ENCODE data around the gene TMA7B.

Gene TMA7B

GRCh38 chr22:39959640-39960447 lies at the start of gene TMA7B:
Gene TMA7B, plus strand, starts transcription at chr22:39960397. Its CDS starts 3,978 bp downstream, at chr22:39964375.
- DNase-seq (ENCODE audit: low read depth in 4 of 4, low spot score in 1 of 4), result no peak

GRCh38 chr22:39910876-39911613 lies 49.2 kb upstream of the TMA7B start:
- DNase-seq (ENCODE audit: low read depth in 4 of 4, low spot score in 1 of 4), result no peak

DNA sequence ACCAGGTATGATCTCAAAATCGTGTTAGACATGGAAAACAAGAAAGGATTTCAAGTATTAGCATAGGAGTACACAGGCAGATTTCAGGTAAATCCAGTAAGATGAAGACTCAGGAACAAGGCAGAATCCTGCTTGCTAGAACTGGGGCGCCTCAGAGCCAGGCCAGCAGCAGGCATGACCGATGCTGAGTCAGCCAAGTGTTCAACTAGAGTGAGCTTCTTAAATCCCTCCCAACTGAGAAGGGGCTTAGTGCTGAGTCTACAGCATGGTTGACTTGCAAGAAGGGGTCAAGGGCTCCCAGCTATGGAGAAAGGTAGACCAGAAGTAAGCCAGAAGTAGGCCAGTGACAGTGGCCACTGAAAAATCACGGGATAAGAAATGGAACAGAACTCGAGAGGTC lies 46.9 kb upstream of the TMA7B start:
- no peak for DNase-seq (ENCODE audit: low read depth in 4 of 4, low spot score in 1 of 4)

GRCh38 chr22:39913886-39914285 lies 46.3 kb upstream of the TMA7B start:
- DNase-seq (ENCODE audit: low read depth in 4 of 4, low spot score in 1 of 4), result no peak

GRCh38 chr22:39914584-39914983 lies 45.6 kb upstream of the TMA7B start:
- DNase-seq (ENCODE audit: low read depth in 4 of 4, low spot score in 1 of 4), result no peak

DNA sequence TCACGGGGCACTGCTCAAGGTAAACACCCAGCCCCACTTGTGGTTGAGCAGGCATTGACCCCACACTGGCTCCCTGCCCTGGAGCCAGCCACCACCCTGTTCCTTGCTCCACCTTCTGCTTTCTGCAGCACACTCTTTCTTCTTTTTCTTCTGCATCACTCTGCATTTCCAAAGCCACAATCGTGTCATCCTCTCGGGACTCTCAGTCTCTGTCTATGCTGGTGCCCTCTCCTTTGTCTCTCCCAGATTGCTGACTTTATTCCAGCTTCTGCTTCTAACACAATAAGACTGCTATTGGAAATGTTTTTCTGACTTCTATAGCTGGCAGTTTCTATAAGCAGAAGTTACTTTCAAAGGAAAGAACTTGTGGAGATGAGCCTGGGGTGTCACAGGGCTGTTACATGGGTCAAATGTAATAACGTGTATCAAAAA lies 44.9 kb upstream of the TMA7B start:
- no peak for DNase-seq (ENCODE audit: low read depth in 4 of 4, low spot score in 1 of 4)

DNA sequence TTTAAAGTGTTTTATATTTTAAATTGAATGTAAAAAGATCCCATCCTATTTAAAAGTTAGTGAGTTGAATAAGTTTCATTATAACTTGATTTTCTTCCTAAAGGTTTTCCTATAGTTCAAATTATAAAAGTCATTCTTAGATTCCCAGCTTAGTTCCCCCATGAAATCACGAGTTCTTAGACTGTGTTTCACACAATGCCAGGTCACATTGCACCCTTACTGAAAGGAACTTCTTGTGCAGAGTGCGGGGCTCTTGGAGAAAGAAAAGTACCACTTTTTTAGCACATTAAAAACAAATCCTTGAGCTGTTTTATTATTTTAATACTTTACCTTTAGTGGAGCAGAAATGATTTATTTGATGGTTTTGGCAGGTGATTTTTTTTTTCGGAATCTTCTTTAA lies 43.7 kb upstream of the TMA7B start:
- DNase-seq (ENCODE audit: low read depth in 4 of 4, low spot score in 1 of 4), result no peak

- no peak for DNase-seq (ENCODE audit: low read depth in 4 of 4, low spot score in 1 of 4)
These were observed 43.0 kb upstream of the TMA7B start for GRCh38 chr22:39917197-39917643.

- no peak for DNase-seq (ENCODE audit: low read depth in 4 of 4, low spot score in 1 of 4)
These were observed 42.3 kb upstream of the TMA7B start for GRCh38 chr22:39917776-39918495.

DNA sequence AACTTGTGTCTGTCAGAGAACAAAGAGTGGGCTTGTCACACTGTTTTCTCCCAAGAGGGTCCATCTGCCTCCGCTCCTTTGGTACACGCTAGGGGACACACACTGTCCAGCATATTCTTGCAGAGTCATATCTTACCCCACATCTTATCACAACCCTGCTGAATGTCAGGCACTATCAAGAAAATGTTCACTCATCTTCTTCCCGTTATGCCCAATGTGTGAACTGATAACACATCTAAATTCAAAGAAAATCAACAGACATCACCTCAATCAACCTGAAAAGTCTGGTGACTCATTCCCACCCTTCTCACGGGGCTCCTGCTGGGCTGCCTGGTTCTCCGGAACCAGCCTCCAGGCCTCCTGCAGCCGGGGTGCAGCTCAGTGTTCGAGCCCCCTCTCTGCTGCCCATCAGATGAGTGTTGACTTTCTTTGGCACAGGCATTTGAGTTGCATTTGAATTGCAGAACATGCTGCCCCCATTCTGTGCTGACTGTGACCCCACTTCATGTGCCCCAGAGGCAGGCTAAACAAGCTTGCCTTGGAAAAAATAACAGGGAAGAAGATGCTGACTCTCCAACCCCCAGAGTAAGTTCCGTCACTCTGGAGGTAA lies 40.0 kb upstream of the TMA7B start:
- DNase-seq (ENCODE audit: low read depth in 4 of 4, low spot score in 1 of 4), result peak in 2 of 4 experiments; percentile 53 to 59

DNA sequence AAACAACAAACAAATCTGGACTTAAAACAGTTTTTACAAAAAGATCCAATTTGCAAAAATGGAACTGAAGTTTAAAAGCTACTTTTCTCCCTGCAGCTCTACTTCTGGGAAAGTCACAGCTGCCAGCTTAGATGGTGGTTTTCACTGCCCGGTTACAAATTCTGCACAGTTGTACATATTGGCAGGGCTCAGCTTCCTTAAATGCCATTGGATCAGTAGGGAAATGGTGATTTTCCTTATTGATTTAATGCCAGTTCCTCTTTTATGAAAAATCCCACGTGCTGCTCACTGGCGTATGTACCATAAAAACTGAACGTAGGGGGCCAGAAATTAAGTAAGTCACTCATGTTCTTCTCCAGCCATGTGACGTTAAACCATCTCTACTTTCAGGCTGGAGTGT lies 36.5 kb upstream of the TMA7B start:
- no peak for DNase-seq (ENCODE audit: low read depth in 4 of 4, low spot score in 1 of 4)

DNA sequence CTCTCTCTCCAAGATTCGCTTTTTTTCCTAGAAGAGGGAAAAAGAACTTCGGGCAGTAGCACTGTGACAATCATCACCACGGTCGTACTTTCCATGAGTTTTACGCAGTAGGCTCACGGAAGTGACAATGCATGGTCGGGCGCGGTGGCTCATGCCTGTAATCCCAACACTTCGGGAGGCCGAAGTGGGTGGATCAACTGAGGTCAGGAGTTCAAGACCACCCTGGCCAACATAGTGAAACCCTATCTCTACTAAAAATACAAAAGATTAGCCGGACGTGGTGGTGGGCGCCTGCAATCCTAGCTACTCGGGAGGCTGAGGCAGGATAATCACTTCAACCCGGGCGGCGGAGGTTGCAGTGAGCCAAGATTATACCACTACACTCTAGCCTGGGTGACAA lies 35.9 kb upstream of the TMA7B start:
- DNase-seq (ENCODE audit: low read depth in 4 of 4, low spot score in 1 of 4), result no peak

GRCh38 chr22:39925273-39925672 lies 34.9 kb upstream of the TMA7B start:
- DNase-seq (ENCODE audit: low read depth in 4 of 4, low spot score in 1 of 4), result no peak

DNA sequence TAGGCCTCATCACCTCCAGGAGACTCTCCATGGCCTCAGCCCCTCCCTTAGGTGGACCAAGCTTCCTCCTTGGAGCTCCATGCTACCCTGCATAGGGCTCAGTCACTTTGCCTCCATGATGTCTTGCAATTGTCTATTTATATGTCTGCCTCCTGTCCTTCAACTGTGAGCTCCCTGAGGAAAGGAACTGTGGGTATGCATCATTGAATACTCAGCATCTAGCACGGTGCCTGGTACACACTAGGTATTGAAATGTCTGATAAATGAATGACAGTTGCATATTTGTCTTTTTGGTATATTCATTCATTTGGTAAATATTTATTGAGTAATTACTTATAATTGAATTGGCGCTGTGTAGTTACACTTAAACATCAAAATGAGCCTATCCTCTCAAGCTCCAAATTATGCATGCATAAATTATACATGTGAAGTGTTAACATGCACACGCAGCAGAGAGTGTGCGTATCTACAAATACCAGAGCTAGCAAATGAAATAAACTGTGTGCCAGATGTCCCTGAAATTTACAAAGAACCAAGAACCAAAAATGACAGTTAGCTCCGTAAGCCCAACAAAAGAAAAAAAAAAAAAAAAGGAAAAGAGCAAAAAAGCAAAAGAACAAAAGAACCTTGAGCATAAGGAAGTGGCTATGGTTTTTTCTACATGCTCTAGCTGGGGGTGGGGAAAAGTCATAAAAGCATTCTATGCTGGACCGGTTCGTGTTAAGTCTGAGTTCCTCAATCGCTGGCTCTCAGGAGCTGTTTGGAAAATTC lies 34.1 kb upstream of the TMA7B start:
- no peak for DNase-seq (ENCODE audit: low read depth in 4 of 4, low spot score in 1 of 4)

DNA sequence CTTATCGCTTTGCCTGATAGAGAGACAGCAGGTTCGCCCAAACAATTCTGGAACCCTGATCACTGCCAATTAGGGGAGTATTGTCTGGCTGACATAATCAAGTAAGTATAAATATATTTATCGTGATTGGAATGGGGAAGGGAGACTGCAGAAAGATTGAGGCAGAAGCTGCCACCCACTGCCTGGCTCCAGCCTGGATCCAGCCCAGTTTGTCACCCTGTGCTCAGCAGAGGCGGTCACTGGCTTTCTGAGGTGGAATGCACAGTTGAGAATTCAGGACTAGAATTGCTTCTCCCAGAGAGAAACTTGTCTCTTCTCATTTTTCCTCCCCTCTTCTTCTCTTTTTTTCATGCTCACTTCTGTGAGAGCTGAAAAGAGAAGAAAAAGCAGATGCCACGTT lies 33.4 kb upstream of the TMA7B start:
- no peak for DNase-seq (ENCODE audit: low read depth in 4 of 4, low spot score in 1 of 4)

DNA sequence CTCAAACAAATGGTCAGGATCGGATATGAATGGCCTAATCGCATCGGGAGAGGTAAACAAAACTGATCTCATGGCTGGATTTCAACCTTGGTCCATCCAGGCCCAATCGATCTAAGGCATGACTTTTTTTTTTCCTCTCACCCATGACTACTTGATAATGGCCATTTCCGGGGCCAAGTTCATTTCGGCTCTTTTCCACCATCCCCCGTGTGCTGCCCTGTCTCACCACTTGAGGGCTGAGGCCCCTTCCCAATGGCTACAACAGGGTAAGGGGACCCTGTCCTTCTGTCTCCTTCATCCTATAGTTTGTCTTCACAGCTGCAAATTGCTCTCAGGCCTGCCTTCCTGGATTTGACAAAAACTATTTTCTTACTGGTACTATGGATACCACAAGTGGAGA lies 32.7 kb upstream of the TMA7B start:
- no peak for DNase-seq (ENCODE audit: low read depth in 4 of 4, low spot score in 1 of 4)

- no peak for DNase-seq (ENCODE audit: low read depth in 4 of 4, low spot score in 1 of 4)
These were observed 31.4 kb upstream of the TMA7B start for GRCh38 chr22:39928536-39929520.

GRCh38 chr22:39931251-39931650 lies 28.9 kb upstream of the TMA7B start:
- no peak for DNase-seq (ENCODE audit: low read depth in 4 of 4, low spot score in 1 of 4)

GRCh38 chr22:39932166-39932565 lies 28.0 kb upstream of the TMA7B start:
- no peak for DNase-seq (ENCODE audit: low read depth in 4 of 4, low spot score in 1 of 4)

Measured in stimulated activated CD4-positive, alpha-beta T cell treated with anti-CD3 and anti-CD28 coated beads, Interleukin-1b, Interleukin-23, amount 100 ng/mL, for 24 hours (primary cell).